Measurements from ENCODE around the gene NKAIN4.

DNA sequence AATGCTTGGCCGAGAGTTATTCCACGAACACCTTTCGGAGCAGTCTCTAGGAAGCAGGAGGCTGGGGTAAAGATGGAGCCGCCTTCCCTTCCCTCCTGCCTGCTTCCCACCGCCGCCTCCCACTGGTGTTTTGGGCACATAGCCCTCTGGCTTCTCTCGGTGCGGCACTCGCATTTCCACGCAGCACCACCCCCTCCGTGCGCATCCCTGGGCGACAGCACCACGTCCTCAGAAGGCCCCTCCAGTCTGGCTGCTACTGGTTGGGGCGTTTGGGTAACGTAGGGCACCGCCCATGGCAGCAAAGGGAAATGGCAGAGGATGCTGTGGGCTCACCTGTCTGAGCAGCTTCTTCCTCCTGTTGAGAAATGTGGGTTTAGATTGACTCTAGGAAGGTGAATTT is 41.2 kb upstream of the NKAIN4 start:
- TF ChIP-seq, protein P1, sequence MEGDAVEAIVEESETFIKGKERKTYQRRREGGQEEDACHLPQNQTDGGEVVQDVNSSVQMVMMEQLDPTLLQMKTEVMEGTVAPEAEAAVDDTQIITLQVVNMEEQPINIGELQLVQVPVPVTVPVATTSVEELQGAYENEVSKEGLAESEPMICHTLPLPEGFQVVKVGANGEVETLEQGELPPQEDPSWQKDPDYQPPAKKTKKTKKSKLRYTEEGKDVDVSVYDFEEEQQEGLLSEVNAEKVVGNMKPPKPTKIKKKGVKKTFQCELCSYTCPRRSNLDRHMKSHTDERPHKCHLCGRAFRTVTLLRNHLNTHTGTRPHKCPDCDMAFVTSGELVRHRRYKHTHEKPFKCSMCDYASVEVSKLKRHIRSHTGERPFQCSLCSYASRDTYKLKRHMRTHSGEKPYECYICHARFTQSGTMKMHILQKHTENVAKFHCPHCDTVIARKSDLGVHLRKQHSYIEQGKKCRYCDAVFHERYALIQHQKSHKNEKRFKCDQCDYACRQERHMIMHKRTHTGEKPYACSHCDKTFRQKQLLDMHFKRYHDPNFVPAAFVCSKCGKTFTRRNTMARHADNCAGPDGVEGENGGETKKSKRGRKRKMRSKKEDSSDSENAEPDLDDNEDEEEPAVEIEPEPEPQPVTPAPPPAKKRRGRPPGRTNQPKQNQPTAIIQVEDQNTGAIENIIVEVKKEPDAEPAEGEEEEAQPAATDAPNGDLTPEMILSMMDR (IDR thresholded peaks at IDR 0.05; ENCODE audit: low read depth, low read length, poor library complexity, severe bottlenecking): no peak
- no peak for TF ChIP-seq EZH2phosphoT487 (IDR thresholded peaks at IDR 0.05; ENCODE audit: borderline replicate concordance, low read length)

Measured in DOHH2 (cell line).